Measurements from ENCODE around the gene GPR143.

Gene GPR143

GRCh38 chrX:9745417-9746115, 20.1 kb downstream of the GPR143 start:
- Histone ChIP-seq H3K9me3 (ENCODE audit: control insufficient read depth in 1 of 2, low read length in 2 of 2) (no peaks in the 10 kb centered on the region), H3K36me3 (ENCODE audit: control insufficient read depth in 1 of 2, insufficient read depth in 2 of 2, low read length in 2 of 2) (no peaks in the 10 kb centered on the region), H3K4me1 (ENCODE audit: control insufficient read depth in 1 of 2, insufficient read depth in 2 of 2, low read length in 2 of 2) (no peaks in the 10 kb centered on the region), H3K27me3 (ENCODE audit: control insufficient read depth in 1 of 2, insufficient read depth in 2 of 2, low read length in 2 of 2) (no peaks in the 10 kb centered on the region), H3K27ac (ENCODE audit: low read depth, low read length) (no peak overlapping the region), H3K4me3 (ENCODE audit: low read depth in 1 of 2, low read length in 2 of 2) (no peak overlapping the region), H3K9ac (ENCODE audit: low read depth in 1 of 2, low read length in 2 of 2) (no peak overlapping the region)

DNA sequence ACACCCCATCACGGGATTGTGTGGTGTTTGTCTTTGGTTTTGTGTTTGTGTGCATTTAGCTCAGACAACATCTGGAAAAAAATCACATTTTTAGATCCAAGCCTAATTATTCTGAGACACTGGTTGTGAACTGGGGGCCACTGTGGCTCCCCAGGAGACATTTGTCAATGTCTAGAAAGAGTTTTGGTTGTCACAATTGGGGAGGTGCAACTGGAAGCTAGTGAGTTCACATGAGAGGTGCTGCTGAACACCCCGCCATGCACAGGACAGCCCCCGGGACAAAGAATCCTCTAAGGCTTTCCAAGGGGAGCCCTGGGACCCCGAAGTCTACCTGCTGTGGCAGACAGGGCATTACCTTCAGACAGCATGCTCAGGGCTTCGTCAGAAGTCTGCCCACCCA, 26.5 kb downstream of the GPR143 start:
- Histone ChIP-seq H3K36me3 (ENCODE audit: control insufficient read depth in 1 of 2, insufficient read depth in 2 of 2, low read length in 2 of 2) (no peaks in the 10 kb centered on the region), H3K9ac (ENCODE audit: low read depth in 1 of 2, low read length in 2 of 2) (no peak overlapping the region), H3K9me3 (ENCODE audit: control insufficient read depth in 1 of 2, low read length in 2 of 2) (no peaks in the 10 kb centered on the region), H3K27me3 (ENCODE audit: control insufficient read depth in 1 of 2, insufficient read depth in 2 of 2, low read length in 2 of 2) (no peaks in the 10 kb centered on the region), H3K27ac (ENCODE audit: low read depth, low read length) (no peak overlapping the region), H3K4me3 (ENCODE audit: low read depth in 1 of 2, low read length in 2 of 2) (no peak overlapping the region), H3K4me1 (ENCODE audit: control insufficient read depth in 1 of 2, insufficient read depth in 2 of 2, low read length in 2 of 2) (no peaks in the 10 kb centered on the region)

DNA sequence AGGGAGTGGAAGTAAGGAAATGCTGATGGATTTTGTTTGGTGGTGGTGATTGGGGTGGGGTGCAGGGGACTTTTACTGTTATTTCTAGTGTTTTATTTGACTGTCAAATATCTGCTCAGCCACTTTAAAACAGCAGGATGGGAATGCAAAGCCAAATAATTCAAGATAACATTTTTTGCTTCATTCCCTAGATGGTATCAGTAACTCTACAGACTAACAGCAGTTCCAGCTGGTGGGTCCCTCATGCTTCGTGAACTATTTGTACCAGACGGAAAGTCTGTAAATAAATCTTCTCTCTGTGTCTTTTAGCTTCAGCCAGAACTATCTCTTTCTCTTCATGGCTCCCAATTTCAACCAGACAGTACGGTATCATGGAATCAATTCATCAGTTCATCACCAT, 27.5 kb downstream of the GPR143 start:
- Histone ChIP-seq H3K27me3 (ENCODE audit: control insufficient read depth in 1 of 2, insufficient read depth in 2 of 2, low read length in 2 of 2) (no peaks in the 10 kb centered on the region), H3K27ac (ENCODE audit: low read depth, low read length) (no peak overlapping the region), H3K4me1 (ENCODE audit: control insufficient read depth in 1 of 2, insufficient read depth in 2 of 2, low read length in 2 of 2) (no peaks in the 10 kb centered on the region), H3K4me3 (ENCODE audit: low read depth in 1 of 2, low read length in 2 of 2) (no peak overlapping the region), H3K9me3 (ENCODE audit: control insufficient read depth in 1 of 2, low read length in 2 of 2) (no peaks in the 10 kb centered on the region), H3K9ac (ENCODE audit: low read depth in 1 of 2, low read length in 2 of 2) (no peak overlapping the region), H3K36me3 (ENCODE audit: control insufficient read depth in 1 of 2, insufficient read depth in 2 of 2, low read length in 2 of 2) (no peaks in the 10 kb centered on the region)

DNA sequence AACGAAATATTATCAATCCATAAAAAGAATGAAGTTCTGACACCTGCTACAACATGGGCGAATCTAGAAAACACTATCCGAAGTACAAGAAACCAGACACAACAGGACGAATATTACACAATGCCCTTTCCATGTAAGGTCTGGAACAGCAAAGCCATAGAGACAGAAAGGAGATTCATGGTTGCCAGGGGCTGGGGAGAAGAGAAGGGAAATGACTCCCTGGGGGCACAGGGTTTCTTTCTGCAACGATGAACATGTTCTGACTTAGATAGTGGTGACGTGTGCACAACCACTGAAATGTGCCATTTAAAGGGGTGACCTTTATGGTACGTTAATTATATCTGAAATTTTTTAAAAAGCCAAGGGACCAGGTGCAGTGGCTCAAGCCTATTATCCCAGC, 28.3 kb downstream of the GPR143 start:
- no peaks in the 10 kb centered on the region for H3K36me3 ChIP-seq (ENCODE audit: control insufficient read depth in 1 of 2, insufficient read depth in 2 of 2, low read length in 2 of 2)
- no peak overlapping the region for H3K4me3 ChIP-seq (ENCODE audit: low read depth in 1 of 2, low read length in 2 of 2)
- H3K4me1 ChIP-seq (ENCODE audit: control insufficient read depth in 1 of 2, insufficient read depth in 2 of 2, low read length in 2 of 2) = no peaks in the 10 kb centered on the region
- no peak overlapping the region for H3K9ac ChIP-seq (ENCODE audit: low read depth in 1 of 2, low read length in 2 of 2)
- H3K27me3 ChIP-seq (ENCODE audit: control insufficient read depth in 1 of 2, insufficient read depth in 2 of 2, low read length in 2 of 2) = no peaks in the 10 kb centered on the region
- no peaks in the 10 kb centered on the region for H3K9me3 ChIP-seq (ENCODE audit: control insufficient read depth in 1 of 2, low read length in 2 of 2)
- no peak overlapping the region for H3K27ac ChIP-seq (ENCODE audit: low read depth, low read length)

DNA sequence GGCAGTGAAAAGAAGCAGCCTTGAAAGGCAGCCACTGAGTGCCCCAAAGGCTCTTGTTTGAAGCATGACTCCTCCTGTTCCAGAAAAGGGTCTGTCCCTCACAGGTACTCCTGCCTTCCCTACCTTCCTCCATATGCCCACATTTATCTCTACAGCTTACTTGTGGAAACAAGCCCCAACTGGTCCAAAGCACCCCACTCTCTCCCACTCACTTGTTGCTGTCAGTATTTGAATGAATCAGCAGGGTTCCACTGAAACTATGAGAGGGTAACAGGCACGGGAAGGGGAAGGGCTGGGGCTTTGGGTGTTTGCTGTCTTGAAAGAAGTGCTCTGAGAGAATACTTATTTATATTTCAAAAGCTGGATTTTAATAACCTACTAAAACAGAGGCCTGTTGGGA, 34.9 kb downstream of the GPR143 start:
- H3K4me3 ChIP-seq (ENCODE audit: low read depth in 1 of 2, low read length in 2 of 2) = no peak overlapping the region
- no peaks in the 10 kb centered on the region for H3K36me3 ChIP-seq (ENCODE audit: control insufficient read depth in 1 of 2, insufficient read depth in 2 of 2, low read length in 2 of 2)
- H3K9me3 ChIP-seq (ENCODE audit: control insufficient read depth in 1 of 2, low read length in 2 of 2) = peaks cover 0 to 8% of the 10 kb centered on the region in 2 donors
- no peak overlapping the region for H3K27ac ChIP-seq (ENCODE audit: low read depth, low read length)
- H3K27me3 ChIP-seq (ENCODE audit: control insufficient read depth in 1 of 2, insufficient read depth in 2 of 2, low read length in 2 of 2) = no peaks in the 10 kb centered on the region
- no peaks in the 10 kb centered on the region for H3K4me1 ChIP-seq (ENCODE audit: control insufficient read depth in 1 of 2, insufficient read depth in 2 of 2, low read length in 2 of 2)
- H3K9ac ChIP-seq (ENCODE audit: low read depth in 1 of 2, low read length in 2 of 2) = no peak overlapping the region

DNA sequence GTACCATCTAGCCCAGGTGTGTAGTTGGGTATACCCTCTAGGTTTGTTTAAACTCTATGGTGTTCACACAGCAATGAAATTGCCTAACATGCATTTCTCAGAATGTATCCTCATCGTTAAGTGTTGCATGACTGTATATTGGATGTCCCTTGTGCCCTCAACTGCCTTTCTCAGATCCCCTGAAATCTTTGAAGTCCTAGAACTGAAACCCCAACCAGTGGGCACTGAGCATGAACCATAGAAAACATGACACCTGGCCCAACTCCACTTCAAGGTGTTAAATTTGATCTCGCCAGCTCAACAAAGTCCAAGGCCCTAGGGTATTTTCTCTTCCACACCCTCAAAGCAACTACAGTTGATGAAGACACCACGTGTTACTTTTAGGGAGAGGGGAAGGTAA, 35.6 kb downstream of the GPR143 start:
- H3K9ac ChIP-seq (ENCODE audit: low read depth in 1 of 2, low read length in 2 of 2) = no peak overlapping the region
- H3K9me3 ChIP-seq (ENCODE audit: control insufficient read depth in 1 of 2, low read length in 2 of 2) = peaks cover 0 to 8% of the 10 kb centered on the region in 2 donors
- no peak overlapping the region for H3K27ac ChIP-seq (ENCODE audit: low read depth, low read length)
- no peaks in the 10 kb centered on the region for H3K36me3 ChIP-seq (ENCODE audit: control insufficient read depth in 1 of 2, insufficient read depth in 2 of 2, low read length in 2 of 2)
- no peaks in the 10 kb centered on the region for H3K4me1 ChIP-seq (ENCODE audit: control insufficient read depth in 1 of 2, insufficient read depth in 2 of 2, low read length in 2 of 2)
- H3K4me3 ChIP-seq (ENCODE audit: low read depth in 1 of 2, low read length in 2 of 2) = no peak overlapping the region
- H3K27me3 ChIP-seq (ENCODE audit: control insufficient read depth in 1 of 2, insufficient read depth in 2 of 2, low read length in 2 of 2) = no peaks in the 10 kb centered on the region

- Histone ChIP-seq H3K36me3 (ENCODE audit: control insufficient read depth in 1 of 2, insufficient read depth in 2 of 2, low read length in 2 of 2) (no peaks in the 10 kb centered on the region), H3K4me1 (ENCODE audit: control insufficient read depth in 1 of 2, insufficient read depth in 2 of 2, low read length in 2 of 2) (no peaks in the 10 kb centered on the region), H3K9me3 (ENCODE audit: control insufficient read depth in 1 of 2, low read length in 2 of 2) (peaks cover 0 to 8% of the 10 kb centered on the region in 2 donors), H3K27ac (ENCODE audit: low read depth, low read length) (no peak overlapping the region), H3K4me3 (ENCODE audit: low read depth in 1 of 2, low read length in 2 of 2) (no peak overlapping the region), H3K27me3 (ENCODE audit: control insufficient read depth in 1 of 2, insufficient read depth in 2 of 2, low read length in 2 of 2) (no peaks in the 10 kb centered on the region), H3K9ac (ENCODE audit: low read depth in 1 of 2, low read length in 2 of 2) (no peak overlapping the region)
Measured at GRCh38 chrX:9729171-9729885, 36.3 kb downstream of the GPR143 start.

GRCh38 chrX:9728261-9728660, 37.4 kb downstream of the GPR143 start:
- H3K4me3 ChIP-seq (ENCODE audit: low read depth in 1 of 2, low read length in 2 of 2) = no peak overlapping the region
- no peak overlapping the region for H3K27ac ChIP-seq (ENCODE audit: low read depth, low read length)
- H3K4me1 ChIP-seq (ENCODE audit: control insufficient read depth in 1 of 2, insufficient read depth in 2 of 2, low read length in 2 of 2) = no peaks in the 10 kb centered on the region
- no peaks in the 10 kb centered on the region for H3K36me3 ChIP-seq (ENCODE audit: control insufficient read depth in 1 of 2, insufficient read depth in 2 of 2, low read length in 2 of 2)
- H3K9me3 ChIP-seq (ENCODE audit: control insufficient read depth in 1 of 2, low read length in 2 of 2) = peaks cover 0 to 8% of the 10 kb centered on the region in 2 donors
- no peaks in the 10 kb centered on the region for H3K27me3 ChIP-seq (ENCODE audit: control insufficient read depth in 1 of 2, insufficient read depth in 2 of 2, low read length in 2 of 2)
- no peak overlapping the region for H3K9ac ChIP-seq (ENCODE audit: low read depth in 1 of 2, low read length in 2 of 2)

- Histone ChIP-seq H3K27me3 (ENCODE audit: control insufficient read depth in 1 of 2, insufficient read depth in 2 of 2, low read length in 2 of 2) (no peaks in the 10 kb centered on the region), H3K36me3 (ENCODE audit: control insufficient read depth in 1 of 2, insufficient read depth in 2 of 2, low read length in 2 of 2) (no peaks in the 10 kb centered on the region), H3K4me1 (ENCODE audit: control insufficient read depth in 1 of 2, insufficient read depth in 2 of 2, low read length in 2 of 2) (no peaks in the 10 kb centered on the region), H3K9me3 (ENCODE audit: control insufficient read depth in 1 of 2, low read length in 2 of 2) (peaks cover 6 to 8% of the 10 kb centered on the region in 2 donors), H3K9ac (ENCODE audit: low read depth in 1 of 2, low read length in 2 of 2) (no peak overlapping the region), H3K27ac (ENCODE audit: low read depth, low read length) (no peak overlapping the region), H3K4me3 (ENCODE audit: low read depth in 1 of 2, low read length in 2 of 2) (no peak overlapping the region)
Measured at GRCh38 chrX:9724711-9725110, 40.9 kb downstream of the GPR143 start.

- Histone ChIP-seq H3K36me3 (ENCODE audit: control insufficient read depth in 1 of 2, insufficient read depth in 2 of 2, low read length in 2 of 2) (peaks cover 6 to 7% of the 10 kb centered on the region in 2 donors), H3K9me3 (ENCODE audit: control insufficient read depth in 1 of 2, low read length in 2 of 2) (no peaks in the 10 kb centered on the region), H3K27me3 (ENCODE audit: control insufficient read depth in 1 of 2, insufficient read depth in 2 of 2, low read length in 2 of 2) (no peaks in the 10 kb centered on the region), H3K27ac (ENCODE audit: low read depth, low read length) (no peak overlapping the region), H3K9ac (ENCODE audit: low read depth in 1 of 2, low read length in 2 of 2) (no peak overlapping the region), H3K4me1 (ENCODE audit: control insufficient read depth in 1 of 2, insufficient read depth in 2 of 2, low read length in 2 of 2) (no peaks in the 10 kb centered on the region), H3K4me3 (ENCODE audit: low read depth in 1 of 2, low read length in 2 of 2) (no peak overlapping the region)
Measured at GRCh38 chrX:9717376-9717775, 48.3 kb downstream of the GPR143 start.
